Measurements from ENCODE around the gene NRXN3. TPM values are rescaled to one million over a fixed set of nuclear protein-coding genes. Genes with fewer than 3 reads are reported as not detected.
A peak's percentile ranks its signal among the peaks of the same experiment; 100 is the strongest.

The NRXN3 gene
- total and polyA plus RNA-seq, 2 of the 4 experiments (the other 2 are of a cell fraction) = 4.8 to 25.1 TPM

DNA sequence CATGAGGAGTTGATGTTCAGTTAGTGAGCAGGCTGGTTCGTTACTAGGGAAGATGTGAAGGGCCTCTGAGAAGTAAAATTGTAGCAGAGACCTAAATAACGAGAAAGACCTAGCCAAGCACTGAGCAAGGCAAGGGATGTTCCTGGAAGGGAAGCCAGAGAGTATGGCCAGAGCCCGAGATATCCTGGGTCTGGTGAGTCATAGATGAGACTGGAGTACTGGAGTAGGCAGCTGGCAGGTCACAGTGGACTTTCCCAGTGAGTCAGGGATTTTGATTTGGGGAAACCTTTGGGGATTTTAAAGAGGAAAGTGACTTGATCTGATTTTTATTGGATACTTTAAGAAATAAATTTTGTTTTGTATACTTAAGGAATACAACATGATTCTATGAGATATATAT, 1672.1 kb downstream of the NRXN3 start:
- in situ Hi-C loops (cut with MboI; ENCODE audit: low sequenced_read_pairs) (no loop called here), intact Hi-C loops (cut with micrococcal nuclease) (no loop called here), dilution Hi-C loops (cut with HindIII; ENCODE audit: low sequenced_read_pairs, unreplicated experiment) (no loop called here)
- POLR2A ChIA-PET (ENCODE audit: unreplicated experiment) = no interaction called here
- H3K9me3 ChIP-seq (ENCODE audit: control insufficient read depth, insufficient read depth, low read length) = no peaks in the 10 kb centered on the region
- H3K9ac ChIP-seq (ENCODE audit: low read depth, low read length) = no peak overlapping the region
- H3K4me1 ChIP-seq (ENCODE audit: control insufficient read depth, insufficient read depth, low read length) = 0 out of 2 replicates have a peak, but pooled peaks cover 2% of the 10 kb centered on the region
- H3K18ac ChIP-seq (ENCODE audit: low read depth, low read length) = no peak overlapping the region
- H3K9me1 ChIP-seq (ENCODE audit: insufficient read depth, low read length) = no peaks in the 10 kb centered on the region
- H3K4ac ChIP-seq (ENCODE audit: low read depth, low read length) = no peak overlapping the region
- CTCF ChIA-PET = no interaction called here
- H3K27me3 ChIP-seq (ENCODE audit: control insufficient read depth, insufficient read depth, low read length) = no peaks in the 10 kb centered on the region
- H3K56ac ChIP-seq (ENCODE audit: extremely low read depth, insufficient read depth, low read length) = no peak overlapping the region
- no peak overlapping the region for H2BK20ac ChIP-seq (ENCODE audit: low read depth, low read length)
- H4K5ac ChIP-seq (ENCODE audit: low read depth, low read length) = no peak overlapping the region
- BruUV-seq (replicated peaks) = no TSS peak
- no peak overlapping the region for H2AFZ ChIP-seq (replicated peaks; ENCODE audit: low read length, poor library complexity)
- H2AK5ac ChIP-seq (ENCODE audit: low read depth, low read length) = no peak overlapping the region
- TF ChIP-seq FOS (IDR thresholded peaks at IDR 0.05; ENCODE audit: low read depth, low read length) (peak; percentile 95), CHD1 (IDR thresholded peaks at IDR 0.05; ENCODE audit: low read depth, low read length) (no peak), NFE2L2 (IDR thresholded peaks at IDR 0.05; ENCODE audit: low read depth, low read length) (peak; percentile 61; the same call in 1 of the 2 replicates), RFX5 (IDR thresholded peaks at IDR 0.05; ENCODE audit: low read depth, low read length) (no peak), MAFK (IDR thresholded peaks at IDR 0.05; ENCODE audit: low read depth, low read length) (0 out of 2 replicates have a peak, but pooled peaks have one; percentile 29), MXI1 (IDR thresholded peaks at IDR 0.05; ENCODE audit: borderline replicate concordance, low read depth, low read length) (no peak), CEBPB (IDR thresholded peaks at IDR 0.05; ENCODE audit: low read depth, low read length) (no peak), BHLHE40 (IDR thresholded peaks at IDR 0.05; ENCODE audit: low read depth, low read length) (0 out of 2 replicates have a peak, but pooled peaks have one; percentile 27)
- H3K4me2 ChIP-seq (ENCODE audit: low read depth, low read length) = no peak overlapping the region
- H4K20me1 ChIP-seq (ENCODE audit: insufficient read depth, low read length) = no peaks in the 10 kb centered on the region
- no peak overlapping the region for H2BK120ac ChIP-seq (ENCODE audit: low read depth, low read length)
- H3K4me3 ChIP-seq (ENCODE audit: insufficient read depth, low read depth, low read length) = no peak overlapping the region
- H3K27ac ChIP-seq (ENCODE audit: insufficient read depth, low read length) = no peak overlapping the region
- no peak overlapping the region for H2BK5ac ChIP-seq (ENCODE audit: low read depth, low read length, poor library complexity, severe bottlenecking)
- ATAC-seq (ENCODE audit: low read depth) (peak; percentile 89), DNase-seq (peak; percentile 92)
- no peaks in the 10 kb centered on the region for H3K36me3 ChIP-seq (ENCODE audit: control insufficient read depth, insufficient read depth, low read length)
- no peak overlapping the region for H2AK9ac ChIP-seq (replicated peaks; ENCODE audit: low read depth, low read length, poor library complexity)
- no peaks in the 10 kb centered on the region for H3K79me1 ChIP-seq (ENCODE audit: low read depth in 1 of 2, low read length in 2 of 2)
- H3K23ac ChIP-seq (ENCODE audit: low read depth, low read length) = no peak overlapping the region
- H3K14ac ChIP-seq (replicated peaks; ENCODE audit: low read depth, low read length) = no peak overlapping the region
- H4K91ac ChIP-seq (ENCODE audit: insufficient read depth, low read depth, low read length) = no peak overlapping the region
- H4K8ac ChIP-seq (ENCODE audit: low read depth in 2 of 2, low read length in 2 of 2) = no peak overlapping the region
- no peak overlapping the region for H2BK15ac ChIP-seq (ENCODE audit: low read depth, low read length)
- 83% methylated on average over 1 of the region's 3 CpGs; no CpG with 5 or more reads in 1 of the 2 experiments for WGBS, 2 experiments (ENCODE audit: extremely low coverage in 2 of 2, insufficient read length in 1 of 2)

All from IMR-90 (cell line).